ENCODE results near the gene ZNF532.

The ZNF532 gene

DNA sequence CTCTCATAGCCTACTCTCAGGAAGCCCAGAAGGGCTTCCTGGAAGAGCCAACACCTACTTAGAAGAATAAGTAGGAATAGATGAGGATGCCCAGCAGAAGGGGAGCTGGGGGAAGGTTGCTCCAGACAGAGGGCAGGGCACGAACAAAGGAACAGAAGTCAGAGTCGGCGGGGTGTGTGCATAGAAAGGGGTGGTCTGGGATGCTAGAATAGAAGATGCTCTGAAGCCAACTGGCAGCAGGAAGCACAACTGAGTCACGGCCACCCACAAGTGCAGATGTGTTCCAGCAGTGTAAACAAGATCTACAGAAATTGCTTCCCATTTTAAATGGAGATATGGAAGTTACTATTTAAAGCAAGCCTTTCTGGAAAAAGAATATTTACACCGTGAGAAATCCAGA is 131.0 kb downstream of the ZNF532 start:
- H3K27ac ChIP-seq (replicated peaks) = no peak overlapping the region
- no peak for DNase-seq (ENCODE audit: low read depth in 1 of 2, low spot score in 1 of 2)
- TF ChIP-seq GABPA (IDR thresholded peaks at IDR 0.05; ENCODE audit: low read depth) (no peak), SPI1 (IDR thresholded peaks at IDR 0.05; ENCODE audit: borderline replicate concordance, low read depth) (no peak), POLR2AphosphoS5 (IDR thresholded peaks at IDR 0.05; ENCODE audit: low read depth) (no peak)
- TF ChIP-seq, protein P1, sequence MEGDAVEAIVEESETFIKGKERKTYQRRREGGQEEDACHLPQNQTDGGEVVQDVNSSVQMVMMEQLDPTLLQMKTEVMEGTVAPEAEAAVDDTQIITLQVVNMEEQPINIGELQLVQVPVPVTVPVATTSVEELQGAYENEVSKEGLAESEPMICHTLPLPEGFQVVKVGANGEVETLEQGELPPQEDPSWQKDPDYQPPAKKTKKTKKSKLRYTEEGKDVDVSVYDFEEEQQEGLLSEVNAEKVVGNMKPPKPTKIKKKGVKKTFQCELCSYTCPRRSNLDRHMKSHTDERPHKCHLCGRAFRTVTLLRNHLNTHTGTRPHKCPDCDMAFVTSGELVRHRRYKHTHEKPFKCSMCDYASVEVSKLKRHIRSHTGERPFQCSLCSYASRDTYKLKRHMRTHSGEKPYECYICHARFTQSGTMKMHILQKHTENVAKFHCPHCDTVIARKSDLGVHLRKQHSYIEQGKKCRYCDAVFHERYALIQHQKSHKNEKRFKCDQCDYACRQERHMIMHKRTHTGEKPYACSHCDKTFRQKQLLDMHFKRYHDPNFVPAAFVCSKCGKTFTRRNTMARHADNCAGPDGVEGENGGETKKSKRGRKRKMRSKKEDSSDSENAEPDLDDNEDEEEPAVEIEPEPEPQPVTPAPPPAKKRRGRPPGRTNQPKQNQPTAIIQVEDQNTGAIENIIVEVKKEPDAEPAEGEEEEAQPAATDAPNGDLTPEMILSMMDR (IDR thresholded peaks at IDR 0.05; ENCODE audit: insufficient read depth, low read length) = no peak
- TF ChIP-seq, protein P2, sequence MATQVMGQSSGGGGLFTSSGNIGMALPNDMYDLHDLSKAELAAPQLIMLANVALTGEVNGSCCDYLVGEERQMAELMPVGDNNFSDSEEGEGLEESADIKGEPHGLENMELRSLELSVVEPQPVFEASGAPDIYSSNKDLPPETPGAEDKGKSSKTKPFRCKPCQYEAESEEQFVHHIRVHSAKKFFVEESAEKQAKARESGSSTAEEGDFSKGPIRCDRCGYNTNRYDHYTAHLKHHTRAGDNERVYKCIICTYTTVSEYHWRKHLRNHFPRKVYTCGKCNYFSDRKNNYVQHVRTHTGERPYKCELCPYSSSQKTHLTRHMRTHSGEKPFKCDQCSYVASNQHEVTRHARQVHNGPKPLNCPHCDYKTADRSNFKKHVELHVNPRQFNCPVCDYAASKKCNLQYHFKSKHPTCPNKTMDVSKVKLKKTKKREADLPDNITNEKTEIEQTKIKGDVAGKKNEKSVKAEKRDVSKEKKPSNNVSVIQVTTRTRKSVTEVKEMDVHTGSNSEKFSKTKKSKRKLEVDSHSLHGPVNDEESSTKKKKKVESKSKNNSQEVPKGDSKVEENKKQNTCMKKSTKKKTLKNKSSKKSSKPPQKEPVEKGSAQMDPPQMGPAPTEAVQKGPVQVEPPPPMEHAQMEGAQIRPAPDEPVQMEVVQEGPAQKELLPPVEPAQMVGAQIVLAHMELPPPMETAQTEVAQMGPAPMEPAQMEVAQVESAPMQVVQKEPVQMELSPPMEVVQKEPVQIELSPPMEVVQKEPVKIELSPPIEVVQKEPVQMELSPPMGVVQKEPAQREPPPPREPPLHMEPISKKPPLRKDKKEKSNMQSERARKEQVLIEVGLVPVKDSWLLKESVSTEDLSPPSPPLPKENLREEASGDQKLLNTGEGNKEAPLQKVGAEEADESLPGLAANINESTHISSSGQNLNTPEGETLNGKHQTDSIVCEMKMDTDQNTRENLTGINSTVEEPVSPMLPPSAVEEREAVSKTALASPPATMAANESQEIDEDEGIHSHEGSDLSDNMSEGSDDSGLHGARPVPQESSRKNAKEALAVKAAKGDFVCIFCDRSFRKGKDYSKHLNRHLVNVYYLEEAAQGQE (IDR thresholded peaks at IDR 0.05; ENCODE audit: insufficient replicate concordance, low read depth) = no peak
- peaks cover 3% of the 10 kb centered on the region for H3K27me3 ChIP-seq (ENCODE audit: insufficient read depth, poor library complexity, severe bottlenecking)
- H3K4me3 ChIP-seq (replicated peaks; ENCODE audit: insufficient read depth, low read length) = no peak overlapping the region

DNA sequence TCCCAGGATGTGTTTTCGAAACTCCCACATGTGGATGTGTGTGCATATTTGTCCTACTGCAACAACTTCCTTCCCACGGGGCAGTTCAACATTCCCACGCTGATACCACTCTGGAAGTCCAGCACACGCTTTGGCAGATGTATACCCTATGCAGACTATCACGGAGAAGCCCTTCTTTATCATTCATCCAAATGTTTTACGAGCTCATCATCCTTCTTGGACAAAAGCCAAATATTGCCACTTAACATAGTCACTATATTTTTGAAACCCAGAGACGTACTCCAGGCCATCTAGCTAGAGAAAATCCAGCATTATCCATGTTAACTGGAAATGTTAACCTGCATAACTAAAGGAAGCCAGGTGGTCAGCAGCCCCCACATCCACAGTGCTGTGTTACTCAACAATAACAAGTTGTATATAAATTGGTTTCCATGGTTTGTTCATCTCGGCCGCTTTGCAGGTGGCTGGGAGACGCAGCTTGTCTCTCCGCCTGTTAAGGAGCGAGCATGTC is 131.5 kb downstream of the ZNF532 start:
- Histone ChIP-seq H3K27ac (replicated peaks) (no peak overlapping the region), H3K27me3 (ENCODE audit: insufficient read depth, poor library complexity, severe bottlenecking) (peaks cover 3% of the 10 kb centered on the region), H3K4me3 (replicated peaks; ENCODE audit: insufficient read depth, low read length) (no peak overlapping the region)
- DNase-seq (ENCODE audit: low read depth in 1 of 2, low spot score in 1 of 2) = no peak
- TF ChIP-seq, protein P2 (IDR thresholded peaks at IDR 0.05; ENCODE audit: insufficient replicate concordance, low read depth) = no peak
- TF ChIP-seq, protein P1 (IDR thresholded peaks at IDR 0.05; ENCODE audit: insufficient read depth, low read length) = no peak
- TF ChIP-seq POLR2AphosphoS5 (IDR thresholded peaks at IDR 0.05; ENCODE audit: low read depth) = no peak
- TF ChIP-seq SPI1 (IDR thresholded peaks at IDR 0.05; ENCODE audit: borderline replicate concordance, low read depth) = no peak
- TF ChIP-seq GABPA (IDR thresholded peaks at IDR 0.05; ENCODE audit: low read depth) = no peak

DNA sequence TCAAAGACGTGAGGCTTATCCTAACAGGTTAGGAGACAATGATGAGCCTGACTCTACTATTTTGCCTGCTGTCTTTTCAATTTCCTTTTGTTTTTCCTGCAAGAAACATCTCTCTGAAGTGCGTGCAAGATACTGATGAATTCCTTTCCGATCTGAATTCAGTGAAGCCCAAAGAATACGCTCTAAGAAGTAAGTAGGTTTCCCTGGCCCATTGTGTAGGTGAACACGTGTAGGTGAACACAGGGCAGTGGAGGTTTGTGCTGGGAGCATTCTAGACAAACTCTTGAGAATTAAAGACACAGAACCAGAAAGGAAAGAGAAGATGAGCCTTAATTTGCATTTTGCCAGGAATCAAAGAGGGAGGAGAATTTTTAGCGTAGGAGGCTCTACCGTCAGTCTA is 132.0 kb downstream of the ZNF532 start:
- H3K27me3 ChIP-seq (ENCODE audit: insufficient read depth, poor library complexity, severe bottlenecking) = peaks cover 3% of the 10 kb centered on the region
- no peak overlapping the region for H3K27ac ChIP-seq (replicated peaks)
- H3K4me3 ChIP-seq (replicated peaks; ENCODE audit: insufficient read depth, low read length) = no peak overlapping the region
- no peak for DNase-seq (ENCODE audit: low read depth in 1 of 2, low spot score in 1 of 2)
- TF ChIP-seq, protein P2 (IDR thresholded peaks at IDR 0.05; ENCODE audit: insufficient replicate concordance, low read depth) = no peak
- TF ChIP-seq, protein P1 (IDR thresholded peaks at IDR 0.05; ENCODE audit: insufficient read depth, low read length) = no peak
- TF ChIP-seq GABPA (IDR thresholded peaks at IDR 0.05; ENCODE audit: low read depth) = no peak
- TF ChIP-seq SPI1 (IDR thresholded peaks at IDR 0.05; ENCODE audit: borderline replicate concordance, low read depth) = no peak
- no peak for TF ChIP-seq POLR2AphosphoS5 (IDR thresholded peaks at IDR 0.05; ENCODE audit: low read depth)

All from HL-60 (cell line).